DND-41 (cell line): ENCODE data around the gene GTF2A1.

Experiments
- EZH2 ChIP-seq: IDR thresholded peaks from 3 replicates; pipeline ENCODE4 v1.6.1; 2012; ENCODE audit warnings: borderline replicate concordance, low read depth, mild to moderate bottlenecking, moderate library complexity, low read length, inconsistent platforms; ENCODE audit not compliant: severe bottlenecking
- TF ChIP-seq, protein P1 (sequence below): IDR thresholded peaks from 2 replicates; pipeline ENCODE4 v1.5.1; 2012; ENCODE audit warnings: borderline replicate concordance, low read length, moderate library complexity, mild to moderate bottlenecking; ENCODE audit not compliant: poor library complexity, severe bottlenecking; ENCODE audit errors: extremely low read depth

DNA sequence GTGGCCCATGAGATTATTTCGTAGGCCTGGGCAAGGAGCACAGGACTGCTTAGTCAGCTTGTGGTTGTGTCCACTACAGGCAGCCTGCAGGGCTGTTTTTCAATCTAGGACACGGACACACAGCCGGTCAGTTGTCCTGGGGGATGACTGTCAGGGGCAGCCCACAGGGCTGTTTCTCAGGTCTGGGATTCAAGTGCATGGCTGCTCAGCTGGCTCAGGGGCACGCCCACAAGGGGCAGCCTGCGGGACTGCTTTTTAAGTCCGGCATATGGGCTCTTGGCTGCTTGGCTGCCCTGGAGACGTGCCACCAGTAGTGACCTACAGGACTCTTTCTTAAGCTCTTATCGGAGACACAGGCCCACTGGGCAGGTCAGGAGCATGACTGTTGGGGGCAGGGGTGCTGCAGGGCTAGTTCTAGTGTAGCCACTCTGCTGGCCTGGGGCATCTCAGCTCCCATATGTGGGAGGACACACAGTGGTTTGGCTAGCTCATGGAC, 26.6 kb upstream of the GTF2A1 start:
- TF ChIP-seq, protein P1, sequence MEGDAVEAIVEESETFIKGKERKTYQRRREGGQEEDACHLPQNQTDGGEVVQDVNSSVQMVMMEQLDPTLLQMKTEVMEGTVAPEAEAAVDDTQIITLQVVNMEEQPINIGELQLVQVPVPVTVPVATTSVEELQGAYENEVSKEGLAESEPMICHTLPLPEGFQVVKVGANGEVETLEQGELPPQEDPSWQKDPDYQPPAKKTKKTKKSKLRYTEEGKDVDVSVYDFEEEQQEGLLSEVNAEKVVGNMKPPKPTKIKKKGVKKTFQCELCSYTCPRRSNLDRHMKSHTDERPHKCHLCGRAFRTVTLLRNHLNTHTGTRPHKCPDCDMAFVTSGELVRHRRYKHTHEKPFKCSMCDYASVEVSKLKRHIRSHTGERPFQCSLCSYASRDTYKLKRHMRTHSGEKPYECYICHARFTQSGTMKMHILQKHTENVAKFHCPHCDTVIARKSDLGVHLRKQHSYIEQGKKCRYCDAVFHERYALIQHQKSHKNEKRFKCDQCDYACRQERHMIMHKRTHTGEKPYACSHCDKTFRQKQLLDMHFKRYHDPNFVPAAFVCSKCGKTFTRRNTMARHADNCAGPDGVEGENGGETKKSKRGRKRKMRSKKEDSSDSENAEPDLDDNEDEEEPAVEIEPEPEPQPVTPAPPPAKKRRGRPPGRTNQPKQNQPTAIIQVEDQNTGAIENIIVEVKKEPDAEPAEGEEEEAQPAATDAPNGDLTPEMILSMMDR, result no peak
- TF ChIP-seq EZH2, result no peak
